ENCODE results near the gene PCYOX1L. TPM values are rescaled to one million over a fixed set of nuclear protein-coding genes. Genes with fewer than 3 reads are reported as not detected.

PCYOX1L gene
- total RNA-seq, 1 experiment from 2014 or later, result 8.3 TPM

DNA sequence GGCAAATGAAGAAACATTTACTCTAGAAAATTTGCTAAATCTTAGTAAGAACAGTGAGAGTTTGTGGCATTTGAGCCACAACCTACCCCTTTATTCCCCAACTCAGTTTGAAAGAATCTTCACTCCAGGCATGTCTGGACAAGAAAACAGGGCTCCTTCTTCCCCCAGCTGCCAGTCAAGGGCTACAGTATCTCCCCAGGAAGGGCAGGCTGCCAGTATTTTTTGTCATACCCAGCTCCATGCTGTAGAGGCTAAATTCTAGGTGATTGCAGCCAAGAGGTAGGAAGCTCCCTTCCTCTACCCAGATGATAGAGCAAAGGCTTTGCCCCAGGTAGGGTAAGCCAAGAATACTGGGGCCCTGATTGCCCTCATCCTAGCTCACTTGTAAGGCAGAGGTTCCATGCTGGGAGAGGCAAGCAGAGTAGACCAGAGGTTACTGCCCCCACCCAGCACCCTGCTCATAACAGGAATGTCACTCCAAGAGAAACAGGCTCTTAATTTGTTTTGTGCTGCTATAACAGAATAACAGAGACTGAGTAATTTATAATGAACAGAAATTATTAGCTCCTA is 32.6 kb upstream of the PCYOX1L start:
- no peak overlapping the region for H3K4me2 ChIP-seq
- no TSS peak for BruUV-seq (replicated peaks)
- intact Hi-C loops (cut with micrococcal nuclease; ENCODE audit: unreplicated experiment), result no loop called here
- ChIA-PET POLR2A (ENCODE audit: unreplicated experiment) (no interaction called here), CTCF (interaction anchor here (0.6 kb wide), 1 partner anchor 48 kb away, joined by 4 read pairs; no protein-coding TSS in a partner anchor)
- no peak overlapping the region for H2AFZ ChIP-seq
- no peak overlapping the region for H3K4me3 ChIP-seq
- TF ChIP-seq EZH2 (IDR thresholded peaks at IDR 0.05; ENCODE audit: low read depth), result no peak
- no peak for TF ChIP-seq CTCF (conservative IDR thresholded peaks at IDR 0.05)
- H3K27ac ChIP-seq, result no peak overlapping the region
- no peaks in the 10 kb centered on the region for H3K79me2 ChIP-seq (ENCODE audit: low read depth)
- no peaks in the 10 kb centered on the region for H3K27me3 ChIP-seq (ENCODE audit: insufficient read depth, low read depth)
- peaks cover 3% of the 10 kb centered on the region; the same call in 1 of the 2 replicates for H3K4me1 ChIP-seq (replicated peaks; ENCODE audit: insufficient read depth)
- no peaks in the 10 kb centered on the region for H3F3A ChIP-seq (ENCODE audit: insufficient read depth, low read depth)
- H3K9me3 ChIP-seq (ENCODE audit: insufficient read depth, low read depth), result no peaks in the 10 kb centered on the region
- H4K20me1 ChIP-seq (ENCODE audit: insufficient read depth), result no peaks in the 10 kb centered on the region
- no peaks in the 10 kb centered on the region for H3K9me2 ChIP-seq (ENCODE audit: insufficient read depth)
- DNase-seq, result no peak
- no peaks in the 10 kb centered on the region for H3K36me3 ChIP-seq (ENCODE audit: low read depth)

DNA sequence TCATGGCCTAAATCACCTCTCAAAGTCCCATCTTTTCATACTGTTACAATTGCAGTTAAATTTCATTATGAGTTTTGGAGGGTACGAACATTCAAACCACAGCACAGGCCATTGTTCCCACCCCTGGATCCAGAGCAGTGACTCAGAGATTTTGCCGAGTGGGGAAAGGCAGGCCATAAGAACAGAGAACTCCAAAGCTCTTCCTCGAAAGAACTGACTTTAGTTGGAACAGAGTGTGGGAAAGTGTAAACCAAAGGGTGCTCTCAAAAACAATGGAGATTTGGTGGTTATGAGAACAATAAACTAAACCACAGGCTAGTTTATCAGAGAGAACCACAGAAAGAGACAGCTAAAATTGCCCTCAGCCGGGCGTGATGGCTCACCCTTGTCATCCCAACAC is 32.0 kb upstream of the PCYOX1L start:
- Histone ChIP-seq H2AFZ (no peak overlapping the region), H3K4me1 (replicated peaks; ENCODE audit: insufficient read depth) (no peaks in the 10 kb centered on the region), H3K36me3 (ENCODE audit: low read depth) (no peaks in the 10 kb centered on the region), H3K79me2 (ENCODE audit: low read depth) (no peaks in the 10 kb centered on the region), H3K27ac (no peak overlapping the region), H3K9me2 (ENCODE audit: insufficient read depth) (no peaks in the 10 kb centered on the region), H3K4me3 (no peak overlapping the region), H3K4me2 (no peak overlapping the region), H3K9me3 (ENCODE audit: insufficient read depth, low read depth) (no peaks in the 10 kb centered on the region), H3K27me3 (ENCODE audit: insufficient read depth, low read depth) (no peaks in the 10 kb centered on the region), H3F3A (ENCODE audit: insufficient read depth, low read depth) (no peaks in the 10 kb centered on the region), H4K20me1 (ENCODE audit: insufficient read depth) (no peaks in the 10 kb centered on the region)
- intact Hi-C loops (cut with micrococcal nuclease; ENCODE audit: unreplicated experiment), result no loop called here
- BruUV-seq (replicated peaks), result no TSS peak
- no peak for DNase-seq
- CTCF ChIA-PET, result interaction anchor here (0.6 kb wide), 1 partner anchor 48 kb away, joined by 4 read pairs; no protein-coding TSS in a partner anchor
- TF ChIP-seq EZH2 (IDR thresholded peaks at IDR 0.05; ENCODE audit: low read depth) (no peak), CTCF (conservative IDR thresholded peaks at IDR 0.05) (no peak)
- POLR2A ChIA-PET (ENCODE audit: unreplicated experiment), result no interaction called here

GRCh38 chr5:149326611-149327010 is 31.2 kb upstream of the PCYOX1L start:
- no peak for DNase-seq

More at GRCh38 chr5:149326611-149327010, 31.2 kb upstream of the PCYOX1L start:
- Histone ChIP-seq H3K9me3 (ENCODE audit: insufficient read depth, low read depth) (no peaks in the 10 kb centered on the region), H3K4me1 (replicated peaks; ENCODE audit: insufficient read depth) (no peaks in the 10 kb centered on the region), H3F3A (ENCODE audit: insufficient read depth, low read depth) (no peaks in the 10 kb centered on the region), H3K4me2 (no peak overlapping the region), H4K20me1 (ENCODE audit: insufficient read depth) (no peaks in the 10 kb centered on the region), H3K9me2 (ENCODE audit: insufficient read depth) (no peaks in the 10 kb centered on the region), H2AFZ (no peak overlapping the region), H3K27ac (no peak overlapping the region), H3K36me3 (ENCODE audit: low read depth) (no peaks in the 10 kb centered on the region), H3K79me2 (ENCODE audit: low read depth) (no peaks in the 10 kb centered on the region), H3K4me3 (no peak overlapping the region), H3K27me3 (ENCODE audit: insufficient read depth, low read depth) (no peaks in the 10 kb centered on the region)
- no TSS peak for BruUV-seq (replicated peaks)
- CTCF ChIA-PET, result interaction anchor here (0.7 kb wide), 1 partner anchor 1036 kb away, joined by 5 read pairs; no protein-coding TSS in a partner anchor
- TF ChIP-seq CTCF (conservative IDR thresholded peaks at IDR 0.05) (no peak), EZH2 (IDR thresholded peaks at IDR 0.05; ENCODE audit: low read depth) (no peak)
- intact Hi-C loops (cut with micrococcal nuclease; ENCODE audit: unreplicated experiment), result no loop called here
- POLR2A ChIA-PET (ENCODE audit: unreplicated experiment), result no interaction called here

Measured in PC-9 (cell line).